CD14-positive monocyte (primary cell): ENCODE results near the gene OLFML2B. TPM values are rescaled to one million over a fixed set of nuclear protein-coding genes. Genes with fewer than 3 reads are reported as not detected.
A peak's percentile ranks its signal among the peaks of the same experiment; 100 is the strongest.

Experiments used
- DNase-seq, 3 donors: peaks; one replicate each; pipeline ENCODE4 v3.0.0-alpha.2; 2011 to 2022
- H2AFZ ChIP-seq: 2 replicates; pipeline ENCODE4 v1.6.0; 2012; ENCODE audit warnings: mild to moderate bottlenecking, low read depth, low read length, inconsistent platforms; ENCODE audit not compliant: insufficient read depth, poor library complexity, severe bottlenecking
- H3K27ac ChIP-seq, 2 donors: 1 replicate in 1 of 2; 2 replicates in 1 of 2; pipeline ENCODE4 v1.5.1; 2012 to 2013; ENCODE audit warnings: low read length in 2 of 2, control low read depth in 1 of 2, inconsistent platforms in 1 of 2, low read depth in 1 of 2, mild to moderate bottlenecking in 1 of 2
- H3K27me3 ChIP-seq, 2 donors: one replicate each; pipeline versions ENCODE4 v1.6.0 to v1.6.1; 2011 to 2013; ENCODE audit warnings: low read length in 2 of 2; ENCODE audit not compliant: control insufficient read depth in 2 of 2, insufficient read depth in 2 of 2
- H3K36me3 ChIP-seq, 2 donors: replicated peaks in 1 of 2; 1 replicate in 1 of 2; 2 replicates in 1 of 2; pipeline versions ENCODE4 v1.5.1 to v1.6.1; 2012 to 2013; ENCODE audit warnings: low read length in 2 of 2, control low read depth in 1 of 2, inconsistent platforms in 1 of 2, mild to moderate bottlenecking in 1 of 2; ENCODE audit not compliant: insufficient read depth in 2 of 2, control insufficient read depth in 1 of 2
- H3K4me1 ChIP-seq, 2 donors: 1 replicate in 1 of 2; 2 replicates in 1 of 2; pipeline versions ENCODE4 v1.5.1 to v1.6.1; 2012 to 2013; ENCODE audit warnings: low read length in 2 of 2, control low read depth in 1 of 2, inconsistent platforms in 1 of 2, mild to moderate bottlenecking in 1 of 2, moderate library complexity in 1 of 2; ENCODE audit not compliant: insufficient read depth in 2 of 2, control insufficient read depth in 1 of 2
- H3K4me2 ChIP-seq: replicated peaks from 2 replicates; pipeline ENCODE3; 2012; ENCODE audit warnings: low read length, moderate library complexity, mild to moderate bottlenecking; ENCODE audit not compliant: poor library complexity, severe bottlenecking; ENCODE audit errors: extremely low read depth
- H3K4me3 ChIP-seq, 3 experiments: fragments of 200-600 bp in 1 of 3; sonication (generic) in 1 of 3; replicated peaks in 1 of 3; 1 replicate in 2 of 3; 2 replicates in 1 of 3; pipeline ENCODE4 v1.5.1; 2011 to 2013; ENCODE audit warnings: low read length in 3 of 3, mild to moderate bottlenecking in 3 of 3, control low read depth in 2 of 3, low read depth in 2 of 3, inconsistent platforms in 1 of 3, moderate library complexity in 1 of 3
- H3K79me2 ChIP-seq: 2 replicates; pipeline ENCODE4 v1.6.0; 2012; ENCODE audit warnings: mild to moderate bottlenecking, control low read depth, inconsistent platforms, low read length, moderate library complexity; ENCODE audit not compliant: insufficient read depth
- H3K9ac ChIP-seq: 2 replicates; pipeline ENCODE4 v1.6.0; 2017; ENCODE audit warnings: low read length, mild to moderate bottlenecking; ENCODE audit not compliant: insufficient read depth, poor library complexity, severe bottlenecking
- H3K9me3 ChIP-seq, 2 donors: replicated peaks in 1 of 2; 1 replicate in 1 of 2; 2 replicates in 1 of 2; pipeline versions ENCODE4 v1.5.1 to v1.6.1; 2012 to 2013; ENCODE audit warnings: low read length in 2 of 2, control low read depth in 1 of 2; ENCODE audit not compliant: control insufficient read depth in 1 of 2, insufficient read depth in 1 of 2
- H4K20me1 ChIP-seq: 2 replicates; pipeline ENCODE4 v1.6.0; 2012; ENCODE audit warnings: mild to moderate bottlenecking, low read length, control low read depth, moderate library complexity; ENCODE audit not compliant: insufficient read depth
- H3K27ac Mint-ChIP-seq, 7 donors: one replicate each; pipeline ENCODE4 v1.8.0; 2020; ENCODE audit warnings: mild to moderate bottlenecking in 7 of 7, mixed read lengths in 7 of 7, moderate library complexity in 6 of 7, inconsistent platforms in 2 of 7
- H3K27me3 Mint-ChIP-seq, 3 donors: one replicate each; pipeline ENCODE4 v1.8.0; 2021 to 2022; ENCODE audit warnings: low read depth in 3 of 3, mild to moderate bottlenecking in 3 of 3, mixed read lengths in 3 of 3, moderate library complexity in 3 of 3, inconsistent platforms in 1 of 3
- H3K36me3 Mint-ChIP-seq, 2 donors: one replicate each; pipeline ENCODE4 v1.8.0; 2020; ENCODE audit warnings: mixed read lengths in 2 of 2, inconsistent platforms in 1 of 2, mild to moderate bottlenecking in 1 of 2
- H3K4me1 Mint-ChIP-seq: one replicate; pipeline ENCODE4 v1.8.0; 2020; ENCODE audit warnings: mild to moderate bottlenecking, mixed read lengths
- H3K4me3 Mint-ChIP-seq, 2 donors: one replicate each; pipeline ENCODE4 v1.8.0; 2020; ENCODE audit warnings: mild to moderate bottlenecking in 2 of 2, mixed read lengths in 2 of 2, moderate library complexity in 1 of 2
- H3K9me3 Mint-ChIP-seq, 7 donors: one replicate each; pipeline ENCODE4 v1.8.0; 2020 to 2022; ENCODE audit warnings: mixed read lengths in 7 of 7, mild to moderate bottlenecking in 6 of 7, moderate library complexity in 6 of 7, inconsistent platforms in 2 of 7
- WGBS: methylation state at CpG from one replicate; pipeline ENCODE4 v1.1.5; 2013; ENCODE audit warnings: missing lambda C conversion rate; ENCODE audit not compliant: insufficient coverage; 5-methylcytosine and 5-hydroxymethylcytosine counted together
- intact Hi-C, 2 donors: fragments of 100-400 bp; cut with micrococcal nuclease; formaldehyde crosslinking; loops; one replicate each; pipeline versions ENCODE4 v1.15.0 to v1.15.1; 2023
- polyA plus RNA-seq, 3 donors: library from polyadenylated mRNA; depleted of rRNA in 1 of 3; unstranded in 2 of 3; stranded (reverse) in 1 of 3; fragments of 300-500 nt in 2 of 3; fragments of >200 nt in 1 of 3; fragmentation: Illumina TruSeq in 2 of 3; gene quantifications; 1 replicate in 2 of 3; 2 replicates in 1 of 3; pipeline ENCODE4 v1.2.3, GENCODE V29; 2012 to 2021
- TF ChIP-seq, protein P1 (sequence below): fragments of 200-600 bp; IDR thresholded peaks from one replicate; pipeline ENCODE4 v1.8.0; 2022; ENCODE audit warnings: antibody characterized with exemption, mild to moderate bottlenecking

OLFML2B gene
- polyA plus RNA-seq, 3 donors = 0.66 to 1.4 (median 0.95) TPM

DNA sequence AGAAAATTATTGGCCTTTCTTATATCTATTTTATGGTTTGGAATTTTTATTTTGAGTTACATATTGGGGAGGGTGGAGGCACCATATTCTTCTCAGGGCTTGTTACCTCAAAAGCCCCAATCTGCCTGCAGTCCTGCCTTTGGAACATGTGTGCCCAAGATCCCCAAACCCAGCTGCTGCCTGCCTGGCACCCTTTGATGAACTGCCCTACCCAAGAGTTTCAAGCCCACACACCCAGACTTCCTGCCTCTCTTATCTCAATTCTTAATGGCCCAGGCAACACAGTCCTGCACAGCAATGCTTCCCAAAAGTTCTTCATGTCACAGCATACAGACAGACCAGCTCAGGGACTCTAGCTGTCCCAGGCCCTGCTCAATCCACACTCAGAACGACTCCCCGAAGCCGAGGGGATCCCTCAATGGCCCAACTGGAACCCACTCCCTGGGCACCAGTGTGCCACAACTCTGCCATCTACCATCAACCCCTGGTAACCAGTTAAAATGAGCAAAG, 19.2 kb downstream of the OLFML2B start:
- Histone ChIP-seq H3K4me3 (no peak overlapping the region), H2AFZ (no peak overlapping the region), H4K20me1 (no peaks in the 10 kb centered on the region), H3K27ac (peak overlapping the region in 1 of 2 donors; percentile 74), H3K9me3 (peaks cover 0 to 3% of the 10 kb centered on the region in 2 donors), H3K4me1 (peaks cover 28 to 41% of the 10 kb centered on the region in 2 donors), H3K9ac (no peak overlapping the region), H3K4me2 (peak overlapping the region; percentile 78), H3K27me3 (no peaks in the 10 kb centered on the region), H3K36me3 (no peaks in the 10 kb centered on the region), H3K79me2 (no peaks in the 10 kb centered on the region)
- DNase-seq = no peak
- TF ChIP-seq, protein P1, sequence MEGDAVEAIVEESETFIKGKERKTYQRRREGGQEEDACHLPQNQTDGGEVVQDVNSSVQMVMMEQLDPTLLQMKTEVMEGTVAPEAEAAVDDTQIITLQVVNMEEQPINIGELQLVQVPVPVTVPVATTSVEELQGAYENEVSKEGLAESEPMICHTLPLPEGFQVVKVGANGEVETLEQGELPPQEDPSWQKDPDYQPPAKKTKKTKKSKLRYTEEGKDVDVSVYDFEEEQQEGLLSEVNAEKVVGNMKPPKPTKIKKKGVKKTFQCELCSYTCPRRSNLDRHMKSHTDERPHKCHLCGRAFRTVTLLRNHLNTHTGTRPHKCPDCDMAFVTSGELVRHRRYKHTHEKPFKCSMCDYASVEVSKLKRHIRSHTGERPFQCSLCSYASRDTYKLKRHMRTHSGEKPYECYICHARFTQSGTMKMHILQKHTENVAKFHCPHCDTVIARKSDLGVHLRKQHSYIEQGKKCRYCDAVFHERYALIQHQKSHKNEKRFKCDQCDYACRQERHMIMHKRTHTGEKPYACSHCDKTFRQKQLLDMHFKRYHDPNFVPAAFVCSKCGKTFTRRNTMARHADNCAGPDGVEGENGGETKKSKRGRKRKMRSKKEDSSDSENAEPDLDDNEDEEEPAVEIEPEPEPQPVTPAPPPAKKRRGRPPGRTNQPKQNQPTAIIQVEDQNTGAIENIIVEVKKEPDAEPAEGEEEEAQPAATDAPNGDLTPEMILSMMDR = no peak
- intact Hi-C loops = no loop called here
- H3K4me3 Mint-ChIP-seq = no peak overlapping the region
- peaks cover 0 to 4% (median 2%) of the 10 kb centered on the region in 3 donors for H3K27me3 Mint-ChIP-seq
- peaks cover 33% of the 10 kb centered on the region for H3K4me1 Mint-ChIP-seq
- H3K27ac Mint-ChIP-seq = peak overlapping the region in 1 of 7 donors; percentile 66
- WGBS = 49% methylated on average over 3 of the region's 3 CpGs
- no peaks in the 10 kb centered on the region for H3K9me3 Mint-ChIP-seq
- H3K36me3 Mint-ChIP-seq = no peaks in the 10 kb centered on the region

DNA sequence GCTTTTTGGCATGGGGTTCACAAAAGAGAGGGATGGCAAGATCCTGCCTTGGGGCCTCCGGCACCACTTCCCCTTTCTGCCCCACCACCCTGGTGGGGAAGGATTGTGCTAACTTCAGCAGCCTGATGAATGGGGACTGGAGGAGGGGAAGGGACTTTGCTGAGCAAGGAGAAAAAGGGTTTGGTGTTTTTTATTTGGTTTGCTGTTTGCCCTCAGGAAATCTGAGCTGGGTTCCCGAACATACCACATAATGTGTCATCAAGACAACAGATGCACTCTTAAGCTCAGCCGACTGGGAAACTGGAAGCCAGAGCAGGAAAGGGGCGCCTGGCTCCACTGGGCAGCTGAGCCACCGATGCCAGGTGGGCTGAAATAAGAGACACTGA, 19.8 kb downstream of the OLFML2B start:
- H3K4me1 Mint-ChIP-seq = peaks cover 33% of the 10 kb centered on the region
- Histone ChIP-seq H3K27ac (peak overlapping the region; percentile 59 to 74), H2AFZ (peak overlapping the region; percentile 79), H3K4me2 (peak overlapping the region; percentile 78), H3K9me3 (peaks cover 0 to 3% of the 10 kb centered on the region in 2 donors), H3K27me3 (no peaks in the 10 kb centered on the region), H3K36me3 (no peaks in the 10 kb centered on the region), H3K79me2 (no peaks in the 10 kb centered on the region), H3K4me1 (peaks cover 35 to 47% of the 10 kb centered on the region in 2 donors), H4K20me1 (no peaks in the 10 kb centered on the region), H3K9ac (peak overlapping the region; percentile 52), H3K4me3 (peak overlapping the region; percentile 25 to 72 (median 39))
- no peaks in the 10 kb centered on the region for H3K36me3 Mint-ChIP-seq
- H3K27me3 Mint-ChIP-seq = peaks cover 0 to 4% (median 2%) of the 10 kb centered on the region in 3 donors
- peak overlapping the region; percentile 47 to 94 (median 88) for H3K27ac Mint-ChIP-seq
- intact Hi-C loops = no loop called here
- peak; percentile 64 to 67 (median 65) for DNase-seq
- TF ChIP-seq, protein P1 = no peak
- H3K9me3 Mint-ChIP-seq = no peaks in the 10 kb centered on the region
- peak overlapping the region; percentile 76 to 92 for H3K4me3 Mint-ChIP-seq
- WGBS = 0% methylated on average over 2 of the region's 5 CpGs
